ENCODE data around the gene IFT52. TPM values are rescaled to one million over a fixed set of nuclear protein-coding genes. Genes with fewer than 3 reads are reported as not detected.

IFT52 gene
- total RNA-seq, 2 donors from 2014 or later, result 21.3 to 25.4 TPM

DNA sequence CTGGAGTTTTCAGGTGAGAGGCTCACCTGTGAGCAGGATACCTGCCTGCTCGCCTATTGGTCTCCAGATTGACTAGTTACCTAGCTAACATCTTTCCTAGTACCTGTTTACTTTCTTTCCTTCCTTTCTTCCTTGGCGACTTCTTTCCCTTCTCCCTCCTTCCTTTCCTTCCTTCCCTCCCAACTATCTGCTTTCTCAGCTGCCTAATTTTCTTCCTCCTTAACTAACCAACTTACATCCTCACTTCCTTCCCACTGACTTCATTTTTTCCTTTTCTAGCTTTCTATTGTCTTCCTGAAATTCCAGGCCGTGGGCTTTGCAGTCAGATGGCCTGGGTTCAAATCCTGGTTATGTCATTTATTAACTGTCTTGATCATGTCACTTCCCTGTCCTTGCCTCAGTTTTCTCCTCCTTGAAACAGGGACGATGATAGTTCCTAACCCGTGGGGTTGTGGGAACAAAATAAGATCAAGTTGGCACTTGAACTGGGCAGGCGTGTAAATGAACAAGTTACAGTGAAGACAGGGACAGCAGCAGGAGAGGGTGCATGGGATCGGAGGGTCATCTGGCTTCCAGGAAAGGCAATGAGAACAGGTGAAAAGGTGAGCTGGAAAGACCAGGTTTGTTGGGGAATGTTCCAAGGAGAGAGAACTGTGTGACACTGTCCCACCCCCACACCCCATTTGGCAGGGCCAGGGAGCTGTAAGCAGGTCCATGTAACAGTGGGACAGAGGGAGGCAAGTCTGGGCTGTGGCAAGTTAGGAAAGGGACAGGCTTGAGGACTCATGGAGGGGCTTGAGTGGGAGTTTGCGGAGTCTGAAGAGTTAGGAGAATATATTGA lies 31.4 kb upstream of the IFT52 start:
- no peaks in the 10 kb centered on the region for H3K4me1 ChIP-seq (replicated peaks)

GRCh38 chr20:43560974-43561373 lies 29.8 kb upstream of the IFT52 start:
- 86% methylated on average over 3 of the region's 3 CpGs for WGBS
- Histone ChIP-seq H3K4me3 (no peak overlapping the region), H3K27me3 (replicated peaks; ENCODE audit: insufficient read depth) (no peaks in the 10 kb centered on the region), H3K27ac (no peak overlapping the region), H3K36me3 (no peaks in the 10 kb centered on the region), H3K9me3 (no peaks in the 10 kb centered on the region), H3K4me1 (replicated peaks) (no peaks in the 10 kb centered on the region)
- TF ChIP-seq POLR2A (IDR thresholded peaks at IDR 0.05) (no peak), CTCF (IDR thresholded peaks at IDR 0.05) (no peak), POLR2AphosphoS5 (IDR thresholded peaks at IDR 0.05) (no peak)
- DNase-seq (ENCODE audit: low spot score), result no peak
- intact Hi-C loops (cut with DNase I), result no loop called here

More for the DNA sequence above, 31.4 kb upstream of the IFT52 start:
- H3K9me3 ChIP-seq, result no peaks in the 10 kb centered on the region
- H3K36me3 ChIP-seq, result no peaks in the 10 kb centered on the region
- 77% methylated on average over 8 of the region's 8 CpGs for WGBS
- DNase-seq (ENCODE audit: low spot score), result no peak
- H3K27me3 ChIP-seq (replicated peaks; ENCODE audit: insufficient read depth), result no peaks in the 10 kb centered on the region
- TF ChIP-seq POLR2AphosphoS5 (IDR thresholded peaks at IDR 0.05) (no peak), POLR2A (IDR thresholded peaks at IDR 0.05) (no peak), CTCF (IDR thresholded peaks at IDR 0.05) (no peak)
- H3K27ac ChIP-seq, result no peak overlapping the region
- H3K4me3 ChIP-seq, result no peak overlapping the region
- intact Hi-C loops (cut with DNase I), result no loop called here

DNA sequence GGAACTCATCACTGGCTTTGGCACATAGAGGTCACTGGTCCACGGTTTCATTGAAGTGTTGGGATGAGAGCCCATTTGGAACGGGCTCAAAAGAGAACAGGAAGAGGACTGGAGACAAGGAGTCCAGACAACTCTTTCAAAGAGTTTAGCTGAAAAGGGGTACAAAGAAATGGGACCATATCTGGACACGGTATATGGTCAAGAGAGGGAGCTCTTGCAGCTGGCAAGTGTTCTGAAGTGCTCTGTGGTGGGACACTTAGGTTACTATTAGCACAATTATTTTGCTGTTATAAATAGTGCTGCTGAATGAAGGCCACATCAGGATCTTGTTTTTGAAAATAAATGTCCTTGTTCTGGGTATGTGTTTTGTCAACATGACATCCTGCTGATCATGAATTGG lies 27.3 kb upstream of the IFT52 start:
- H3K4me3 ChIP-seq, result no peak overlapping the region
- H3K9me3 ChIP-seq, result no peaks in the 10 kb centered on the region
- 60% methylated on average over 3 of the region's 3 CpGs for WGBS
- TF ChIP-seq CTCF (IDR thresholded peaks at IDR 0.05), result no peak
- TF ChIP-seq POLR2AphosphoS5 (IDR thresholded peaks at IDR 0.05), result no peak
- TF ChIP-seq POLR2A (IDR thresholded peaks at IDR 0.05), result no peak
- H3K27me3 ChIP-seq (replicated peaks; ENCODE audit: insufficient read depth), result no peaks in the 10 kb centered on the region
- intact Hi-C loops (cut with DNase I), result no loop called here
- DNase-seq (ENCODE audit: low spot score), result no peak
- H3K27ac ChIP-seq, result no peak overlapping the region
- no peaks in the 10 kb centered on the region for H3K36me3 ChIP-seq
- no peaks in the 10 kb centered on the region for H3K4me1 ChIP-seq (replicated peaks)

GRCh38 chr20:43563991-43564390 lies 26.7 kb upstream of the IFT52 start:
- no peak for DNase-seq (ENCODE audit: low spot score)
- Histone ChIP-seq H3K4me1 (replicated peaks) (no peaks in the 10 kb centered on the region), H3K27ac (no peak overlapping the region), H3K4me3 (no peak overlapping the region), H3K27me3 (replicated peaks; ENCODE audit: insufficient read depth) (no peaks in the 10 kb centered on the region), H3K36me3 (no peaks in the 10 kb centered on the region), H3K9me3 (no peaks in the 10 kb centered on the region)
- WGBS, result 96% methylated on average over 7 of the region's 7 CpGs
- intact Hi-C loops (cut with DNase I), result no loop called here
- TF ChIP-seq CTCF (IDR thresholded peaks at IDR 0.05) (no peak), POLR2AphosphoS5 (IDR thresholded peaks at IDR 0.05) (no peak), POLR2A (IDR thresholded peaks at IDR 0.05) (no peak)

- TF ChIP-seq POLR2A (IDR thresholded peaks at IDR 0.05), result no peak
- no peak for TF ChIP-seq POLR2AphosphoS5 (IDR thresholded peaks at IDR 0.05)
- no peak for TF ChIP-seq CTCF (IDR thresholded peaks at IDR 0.05)
- Histone ChIP-seq H3K4me3 (no peak overlapping the region), H3K4me1 (replicated peaks) (no peaks in the 10 kb centered on the region), H3K36me3 (no peaks in the 10 kb centered on the region), H3K9me3 (no peaks in the 10 kb centered on the region), H3K27ac (no peak overlapping the region), H3K27me3 (replicated peaks; ENCODE audit: insufficient read depth) (no peaks in the 10 kb centered on the region)
- 98% methylated on average over 8 of the region's 8 CpGs for WGBS
- no peak for DNase-seq (ENCODE audit: low spot score)
- intact Hi-C loops (cut with DNase I), result no loop called here
These were observed 26.3 kb upstream of the IFT52 start for GRCh38 chr20:43564455-43564854.
